IPS-18c (cell line): ENCODE results near the gene GALNTL6.

ENCODE experiments used
- H3K4me3 ChIP-seq: 2 replicates; pipeline ENCODE4 v1.7.0; 2013; ENCODE audit warnings: low read depth, mild to moderate bottlenecking, low read length, moderate library complexity; ENCODE audit not compliant: insufficient read depth
- H3K9me3 ChIP-seq: one replicate; pipeline ENCODE4 v1.6.1; 2013; ENCODE audit warnings: mild to moderate bottlenecking, low read length, moderate library complexity; ENCODE audit not compliant: control insufficient read depth, insufficient read depth

Gene GALNTL6

GRCh38 chr4:173046144-173046543 is 1232.9 kb downstream of the GALNTL6 start:
- Histone ChIP-seq H3K4me3 (no peak overlapping the region), H3K9me3 (no peaks in the 10 kb centered on the region)

GRCh38 chr4:173046818-173047217 is 1233.6 kb downstream of the GALNTL6 start:
- Histone ChIP-seq H3K4me3 (no peak overlapping the region), H3K9me3 (no peaks in the 10 kb centered on the region)

- Histone ChIP-seq H3K9me3 (no peaks in the 10 kb centered on the region), H3K4me3 (no peak overlapping the region)
Measured at GRCh38 chr4:173051232-173051631, 1238.0 kb downstream of the GALNTL6 start.

- Histone ChIP-seq H3K9me3 (no peaks in the 10 kb centered on the region), H3K4me3 (no peak overlapping the region)
Measured at GRCh38 chr4:173051716-173052115, 1238.5 kb downstream of the GALNTL6 start.

- H3K9me3 ChIP-seq: no peaks in the 10 kb centered on the region
- H3K4me3 ChIP-seq: no peak overlapping the region
Measured at GRCh38 chr4:173052439-173052838, 1239.2 kb downstream of the GALNTL6 start.

- Histone ChIP-seq H3K4me3 (no peak overlapping the region), H3K9me3 (no peaks in the 10 kb centered on the region)
Measured at GRCh38 chr4:173056271-173056670, 1243.1 kb downstream of the GALNTL6 start.

- Histone ChIP-seq H3K4me3 (no peak overlapping the region), H3K9me3 (no peaks in the 10 kb centered on the region)
Measured at GRCh38 chr4:173056710-173057109, 1243.5 kb downstream of the GALNTL6 start.

GRCh38 chr4:173057442-173057841 is 1244.2 kb downstream of the GALNTL6 start:
- H3K9me3 ChIP-seq: no peaks in the 10 kb centered on the region

GRCh38 chr4:173057901-173058300 is 1244.7 kb downstream of the GALNTL6 start:
- Histone ChIP-seq H3K4me3 (no peak overlapping the region), H3K9me3 (no peaks in the 10 kb centered on the region)

More at GRCh38 chr4:173057442-173057841, 1244.2 kb downstream of the GALNTL6 start:
- no peak overlapping the region for H3K4me3 ChIP-seq

GRCh38 chr4:173061160-173061559 is 1248.0 kb downstream of the GALNTL6 start:
- Histone ChIP-seq H3K9me3 (peaks cover 3% of the 10 kb centered on the region), H3K4me3 (no peak overlapping the region)

GRCh38 chr4:173073939-173074500 is 1260.8 kb downstream of the GALNTL6 start:
- H3K9me3 ChIP-seq: no peaks in the 10 kb centered on the region
- no peak overlapping the region for H3K4me3 ChIP-seq

GRCh38 chr4:173074501-173074946 is 1261.3 kb downstream of the GALNTL6 start:
- Histone ChIP-seq H3K9me3 (no peaks in the 10 kb centered on the region), H3K4me3 (no peak overlapping the region)

GRCh38 chr4:173076903-173077634 is 1263.9 kb downstream of the GALNTL6 start:
- Histone ChIP-seq H3K4me3 (no peak overlapping the region), H3K9me3 (no peaks in the 10 kb centered on the region)

GRCh38 chr4:173088144-173088543 is 1274.9 kb downstream of the GALNTL6 start:
- H3K4me3 ChIP-seq: no peak overlapping the region
- H3K9me3 ChIP-seq: no peaks in the 10 kb centered on the region
